ENCODE results near the gene TST. TPM values are rescaled to one million over a fixed set of nuclear protein-coding genes. Genes with fewer than 3 reads are reported as not detected.

Gene TST
- total and polyA plus RNA-seq, 2 donors (not counting 1 experiment from before 2014, with no cell fraction given) = 1.4 to 5.9 TPM

GRCh38 chr22:37053310-37054055 is 34.2 kb upstream of the TST start:
- TF ChIP-seq CTCF (IDR thresholded peaks at IDR 0.05) (no peak), EZH2 (IDR thresholded peaks at IDR 0.05; ENCODE audit: borderline replicate concordance, insufficient read depth, low read depth, low read length, poor library complexity, severe bottlenecking) (no peak)
- Histone ChIP-seq H3K4me1 (ENCODE audit: control insufficient read depth in 2 of 2, insufficient read depth in 2 of 2, low read length in 2 of 2) (peaks cover 7 to 18% of the 10 kb centered on the region in 2 donors), H3K27me3 (replicated peaks in 1 of 4; ENCODE audit: control extremely low read depth in 1 of 4, control insufficient read depth in 3 of 4, insufficient read depth in 4 of 4, low read length in 3 of 4) (no peaks in the 10 kb centered on the region), H3K9me3 (ENCODE audit: control extremely low read depth in 1 of 3, control insufficient read depth in 2 of 3, insufficient read depth in 1 of 3, low read length in 2 of 3) (no peaks in the 10 kb centered on the region), H3K79me2 (ENCODE audit: control insufficient read depth, insufficient read depth, low read length) (no peaks in the 10 kb centered on the region), H3K9ac (ENCODE audit: low read length) (no peak overlapping the region), H3K27ac (ENCODE audit: low read length in 2 of 2) (no peak overlapping the region), H3K4me2 (replicated peaks; ENCODE audit: low read depth, low read length, poor library complexity, severe bottlenecking) (no peak overlapping the region), H3K4me3 (ENCODE audit: control extremely low read depth in 1 of 5, extremely low read depth in 1 of 5, insufficient read depth in 1 of 5, low read depth in 2 of 5, low read length in 4 of 5) (no peak overlapping the region), H2AFZ (ENCODE audit: insufficient read depth, low read depth, low read length, poor library complexity, severe bottlenecking) (no peak overlapping the region), H3K36me3 (replicated peaks in 1 of 2; ENCODE audit: control extremely low read depth in 1 of 2, control insufficient read depth in 1 of 2, extremely low read depth in 1 of 2, insufficient read depth in 2 of 2, low read length in 1 of 2) (peaks cover 0 to 22% of the 10 kb centered on the region in 2 experiments), H4K20me1 (ENCODE audit: control insufficient read depth, insufficient read depth, low read length, poor library complexity, severe bottlenecking) (no peaks in the 10 kb centered on the region)
- ChIA-PET CTCF (interaction anchor here (0.7 to 1.8 kb wide), 3 partner anchors 9 to 286 kb away, joined by 3 to 4 read pairs (median 3); no protein-coding TSS in a partner anchor), POLR2A (no interaction called here)
- Mint-ChIP-seq H3K4me1 (peaks cover 12% of the 10 kb centered on the region), H3K9me3 (ENCODE audit: insufficient read depth) (no peaks in the 10 kb centered on the region), H3K4me3 (peak overlapping the region; percentile 85), H3K27me3 (no peaks in the 10 kb centered on the region), H3K27ac (peak overlapping the region; percentile 20)
- no peak for DNase-seq
- no peak for ATAC-seq (ENCODE audit: low read depth)
- 91% methylated on average over 14 of the region's 16 CpGs for WGBS (ENCODE audit: insufficient coverage)
- intact Hi-C loops (cut with micrococcal nuclease) = loop anchor here (5.0 kb wide), 1 partner anchor 1751 kb away; no protein-coding TSS in a partner anchor
